Limb (tissue), 2 donors: ENCODE measurements around the gene MYH6.
"Not testable (repeated sequence)": the region's sequence is repeated elsewhere in the genome, so short reads cannot be mapped to it uniquely, and the experiment has no call there.

Experiments
- DNase-seq, 2 donors: peaks; one replicate each; pipeline ENCODE4 v3.0.0-alpha.2; 2016; ENCODE audit errors: extremely low spot score in 2 of 2

MYH6 gene

DNA sequence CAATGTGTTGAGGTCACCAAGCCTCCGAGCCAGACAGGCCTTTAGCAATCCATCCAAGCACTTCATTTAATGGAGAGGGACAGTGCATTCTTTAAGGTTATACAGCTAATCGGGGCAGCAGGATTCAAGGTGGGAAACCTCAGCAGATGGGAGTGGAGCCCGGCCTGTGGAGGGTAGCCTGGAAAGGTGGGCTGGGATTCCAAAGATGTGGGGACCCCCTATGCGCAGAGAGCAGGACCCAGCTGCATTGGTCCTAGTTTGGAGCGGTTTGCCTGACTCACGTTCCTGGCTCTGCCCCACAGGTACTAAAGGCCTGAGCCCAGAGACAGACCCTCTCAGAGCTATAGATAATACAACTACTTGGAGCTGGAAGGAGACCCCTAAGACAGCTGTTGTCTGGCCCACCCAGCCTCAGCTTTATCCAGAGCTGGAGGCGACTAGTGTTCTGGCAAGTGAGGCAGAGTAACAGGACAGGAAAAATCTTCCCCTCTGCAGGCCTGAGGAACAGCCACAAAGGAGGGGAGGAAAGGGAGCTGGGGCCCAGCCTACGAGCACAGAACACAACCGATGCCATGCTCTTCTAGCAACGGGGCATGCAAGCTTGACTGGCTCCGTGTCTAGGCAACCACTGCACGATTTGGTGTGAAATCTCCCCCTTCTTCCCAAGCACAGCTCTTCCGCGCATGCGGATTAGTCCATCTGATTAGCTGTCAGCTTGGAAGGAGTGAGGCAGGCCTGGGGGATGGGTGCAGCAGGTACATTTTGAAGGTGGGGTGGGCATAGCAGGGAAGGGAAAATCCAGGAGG is 28.5 kb upstream of the MYH6 start:
- peak in 1 of 2 donors; percentile 74 for DNase-seq

DNA sequence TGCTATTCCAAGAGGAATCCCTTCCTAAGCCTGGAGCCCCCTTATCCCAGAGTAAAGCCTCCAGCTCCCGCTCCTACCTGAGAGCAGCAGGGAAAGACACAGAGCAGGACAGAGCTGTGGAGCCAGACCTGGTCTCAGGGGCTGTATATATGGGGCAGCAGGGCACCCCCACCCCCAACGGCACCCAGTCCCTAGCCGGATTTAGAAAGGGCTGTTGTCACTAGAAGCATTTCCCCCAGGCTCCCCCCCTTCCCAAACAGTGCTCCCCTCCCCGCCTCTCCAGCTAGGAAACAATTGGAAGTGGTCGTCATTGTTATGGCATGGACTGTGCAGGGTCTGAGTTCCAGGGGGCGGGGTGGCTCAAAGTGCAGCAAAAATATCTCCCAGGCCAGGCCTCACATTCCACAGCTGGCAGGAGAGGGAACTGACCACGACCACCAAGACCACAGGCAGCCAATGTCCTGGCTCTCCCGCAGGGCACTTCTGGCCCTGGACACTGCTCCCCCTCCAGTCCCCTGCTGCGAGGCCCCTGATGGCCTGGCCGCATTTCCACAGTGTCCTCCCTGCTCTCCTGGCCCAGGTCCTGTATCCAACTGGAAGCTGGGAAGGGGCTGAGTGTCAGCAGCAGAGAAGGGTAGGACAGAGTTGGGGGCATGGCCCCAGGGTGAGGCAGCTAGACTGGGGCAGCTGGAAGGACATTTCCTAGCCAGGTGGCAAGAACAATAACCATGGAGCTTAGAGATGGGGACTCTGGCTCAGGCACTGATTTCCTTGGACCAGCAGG is 27.7 kb upstream of the MYH6 start, which contains the start of gene MYH7:
MYH7 (minus strand) TSS at position 118 of the 784 bp plus-strand sequence. CDS start 1,928 bp downstream, outside the sequence.
- DNase-seq: no peak

DNA sequence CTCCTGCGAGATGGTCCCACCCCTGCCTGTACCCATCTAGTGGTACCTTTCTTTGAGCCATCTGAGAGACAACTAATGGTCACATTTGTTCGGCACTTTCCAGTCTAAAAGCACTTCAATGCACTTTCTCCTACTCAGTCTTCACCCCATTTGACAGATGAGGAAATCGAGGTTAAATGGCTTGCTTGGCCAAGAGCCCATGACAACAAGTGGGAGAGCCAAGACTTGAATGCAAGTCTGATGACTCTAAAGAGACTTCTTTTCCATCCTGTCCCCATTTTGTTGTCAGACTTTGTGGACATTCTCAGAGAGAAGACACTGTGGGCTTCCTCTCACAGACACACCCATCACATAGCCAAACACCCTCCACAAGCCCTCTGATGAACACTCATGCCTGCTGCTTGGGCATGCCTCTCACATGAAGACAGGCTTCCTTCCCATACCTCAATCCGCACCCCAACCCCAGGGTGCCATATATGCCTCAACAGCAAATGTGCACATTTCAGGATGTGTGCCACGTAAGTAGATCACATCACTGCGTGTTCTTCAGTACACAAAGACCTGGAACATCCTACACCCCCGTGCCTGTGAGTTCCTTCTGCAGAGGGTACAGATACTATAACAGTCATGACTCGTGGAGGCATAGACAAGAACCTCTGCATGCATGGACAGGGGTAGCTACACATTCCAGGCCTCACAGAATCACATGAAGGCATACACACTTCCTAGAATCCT is 26.6 kb upstream of the MYH6 start:
- no peak for DNase-seq

DNA sequence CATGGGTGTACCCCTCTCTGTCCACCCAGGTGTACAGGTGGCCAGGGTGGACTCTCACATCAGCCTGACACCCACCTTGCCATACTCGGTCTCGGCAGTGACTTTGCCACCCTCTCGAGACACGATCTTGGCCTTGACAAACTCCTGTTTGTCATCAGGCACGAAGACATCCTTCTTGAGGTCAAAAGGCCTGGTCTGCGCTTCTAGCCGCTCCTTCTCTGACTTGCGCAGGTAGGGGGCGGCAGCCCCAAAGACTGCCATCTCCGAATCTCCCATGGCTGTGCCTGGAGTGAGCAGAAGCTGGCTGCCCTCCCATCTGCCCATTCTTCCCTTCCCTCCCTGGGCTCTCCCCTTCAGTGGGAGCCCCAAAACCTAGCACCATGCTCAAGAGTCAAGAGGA is 25.4 kb upstream of the MYH6 start:
- DNase-seq: no peak

DNA sequence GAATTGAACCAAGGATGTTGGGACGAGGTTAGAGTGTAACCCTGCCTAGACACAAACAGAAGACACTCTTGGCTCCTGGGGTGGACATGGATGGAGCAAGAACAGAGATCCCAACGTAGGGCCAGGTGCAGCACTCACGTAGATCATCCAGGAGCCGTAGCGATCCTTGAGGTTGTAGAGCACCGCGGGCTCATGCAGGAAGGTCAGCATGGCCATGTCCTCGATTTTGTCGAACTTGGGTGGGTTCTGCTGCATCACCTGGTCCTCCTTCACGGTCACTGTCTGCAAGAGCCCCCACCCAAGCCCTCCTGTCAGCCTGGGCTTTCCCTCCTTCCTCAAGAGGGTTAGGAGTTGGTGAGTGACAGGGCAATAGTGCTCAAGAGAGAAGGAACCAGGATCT is 24.9 kb upstream of the MYH6 start:
- peak in 1 of 2 donors; percentile 4 for DNase-seq

DNA sequence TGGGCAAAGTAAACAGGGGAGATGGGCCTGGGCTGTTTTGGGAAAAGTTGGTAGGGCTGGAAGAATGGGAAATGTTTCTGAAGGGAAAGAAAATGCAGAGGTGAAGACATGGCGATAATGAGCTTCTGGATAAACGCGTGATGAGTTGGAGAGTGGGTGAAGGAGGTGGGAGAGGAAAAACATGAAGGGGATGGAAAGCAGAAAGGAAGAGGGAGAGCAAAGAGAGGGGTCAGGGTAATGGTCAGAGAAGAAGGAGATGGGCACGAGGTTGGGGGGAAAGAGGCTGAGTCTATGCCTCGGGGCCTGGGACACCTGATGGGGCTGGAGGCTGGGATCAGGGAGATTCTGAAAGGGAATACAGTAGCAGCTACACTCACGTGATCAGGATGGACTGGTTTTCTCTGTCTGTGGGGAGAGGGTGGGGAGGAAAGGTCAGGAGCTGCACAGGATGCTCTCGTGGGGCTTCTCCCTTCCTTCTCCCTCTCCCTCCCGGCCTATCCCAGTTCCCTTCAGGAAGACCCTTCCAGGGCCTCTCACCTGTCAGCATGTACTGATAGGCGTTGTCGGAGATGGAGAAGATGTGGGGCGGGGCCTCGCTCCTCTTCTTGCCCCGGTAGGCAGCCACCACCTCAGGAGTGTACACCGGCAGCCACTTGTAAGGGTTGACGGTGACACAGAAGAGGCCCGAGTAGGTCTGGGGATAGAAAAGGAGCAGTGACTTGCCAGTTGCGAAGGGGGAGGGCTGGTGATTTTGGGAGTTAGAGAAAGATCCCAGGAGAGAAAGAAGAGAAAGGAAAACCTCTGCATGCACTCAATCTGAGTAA is 24.2 kb upstream of the MYH6 start:
- peak in 1 of 2 donors; percentile 9 for DNase-seq

DNA sequence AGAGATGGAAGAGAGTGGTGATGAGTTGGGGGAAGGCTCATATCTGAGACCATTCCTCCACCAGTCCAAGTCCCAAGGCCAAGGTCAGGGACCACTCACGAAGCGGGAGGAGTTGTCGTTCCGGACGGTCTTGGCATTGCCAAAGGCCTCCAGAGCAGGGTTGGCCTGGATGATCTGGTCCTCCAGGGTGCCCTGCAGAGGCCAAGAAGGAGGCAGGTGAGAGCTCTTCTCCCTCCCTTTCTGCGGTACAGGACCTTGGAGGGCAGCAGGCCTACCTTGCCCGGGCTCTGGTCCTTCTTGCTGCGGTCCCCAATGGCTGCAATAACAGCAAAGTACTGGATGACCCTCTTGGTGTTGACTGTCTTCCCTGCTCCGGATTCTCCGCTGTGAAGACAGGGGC is 23.4 kb upstream of the MYH6 start:
- DNase-seq: peak in 1 of 2 donors; percentile 15

DNA sequence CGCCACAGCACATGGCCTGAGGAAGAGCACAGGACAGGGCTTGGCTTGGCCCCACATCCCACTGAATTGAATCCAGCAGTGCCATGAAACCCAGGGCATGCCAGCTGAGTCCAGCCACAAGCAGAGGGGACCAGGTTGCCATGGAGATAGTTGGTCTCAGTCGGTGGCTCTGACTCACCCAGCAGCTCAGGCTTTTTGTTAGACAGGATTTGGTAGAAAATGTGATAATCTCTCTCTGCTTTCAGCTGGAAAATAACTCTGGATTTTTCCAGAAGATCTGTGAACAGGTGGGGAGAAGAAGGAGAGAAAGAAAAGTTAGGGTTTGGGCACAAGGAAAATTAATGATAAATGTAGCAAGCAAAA is 22.6 kb upstream of the MYH6 start:
- peak in 1 of 2 donors; percentile 33 for DNase-seq

DNA sequence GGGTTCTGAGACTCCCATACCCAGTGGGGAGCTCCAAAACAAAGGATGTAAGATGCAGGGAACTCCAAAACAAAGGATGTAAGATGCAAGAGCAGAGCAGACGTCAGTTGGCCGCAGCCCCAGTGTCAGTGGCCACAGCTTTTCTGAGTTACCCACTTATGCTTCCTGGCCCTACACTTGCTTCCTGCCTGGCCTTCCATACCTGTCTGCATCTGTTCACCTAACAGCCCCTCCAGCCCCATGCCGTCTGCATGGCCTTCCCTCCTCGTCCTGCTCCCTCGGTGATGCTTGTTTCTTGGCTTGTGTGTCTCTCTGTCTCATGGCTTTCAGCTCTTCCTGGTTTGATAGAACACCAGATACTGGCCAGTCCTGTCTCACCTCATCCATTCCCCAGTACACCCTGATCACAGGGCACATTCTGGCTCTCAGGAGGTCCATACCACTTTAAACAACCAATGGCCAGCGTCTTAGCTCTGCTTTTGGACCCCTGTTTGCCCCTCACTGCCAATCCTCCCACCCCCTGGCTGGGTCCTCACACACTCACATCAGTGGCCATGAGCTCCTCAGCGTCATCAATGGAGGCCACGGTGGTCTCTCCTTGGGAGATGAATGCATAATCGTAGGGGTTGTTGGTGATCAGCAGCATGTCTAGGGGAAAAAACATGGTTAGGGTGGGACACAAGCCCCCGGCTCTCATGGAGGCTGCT is 22.1 kb upstream of the MYH6 start:
- DNase-seq: no peak

DNA sequence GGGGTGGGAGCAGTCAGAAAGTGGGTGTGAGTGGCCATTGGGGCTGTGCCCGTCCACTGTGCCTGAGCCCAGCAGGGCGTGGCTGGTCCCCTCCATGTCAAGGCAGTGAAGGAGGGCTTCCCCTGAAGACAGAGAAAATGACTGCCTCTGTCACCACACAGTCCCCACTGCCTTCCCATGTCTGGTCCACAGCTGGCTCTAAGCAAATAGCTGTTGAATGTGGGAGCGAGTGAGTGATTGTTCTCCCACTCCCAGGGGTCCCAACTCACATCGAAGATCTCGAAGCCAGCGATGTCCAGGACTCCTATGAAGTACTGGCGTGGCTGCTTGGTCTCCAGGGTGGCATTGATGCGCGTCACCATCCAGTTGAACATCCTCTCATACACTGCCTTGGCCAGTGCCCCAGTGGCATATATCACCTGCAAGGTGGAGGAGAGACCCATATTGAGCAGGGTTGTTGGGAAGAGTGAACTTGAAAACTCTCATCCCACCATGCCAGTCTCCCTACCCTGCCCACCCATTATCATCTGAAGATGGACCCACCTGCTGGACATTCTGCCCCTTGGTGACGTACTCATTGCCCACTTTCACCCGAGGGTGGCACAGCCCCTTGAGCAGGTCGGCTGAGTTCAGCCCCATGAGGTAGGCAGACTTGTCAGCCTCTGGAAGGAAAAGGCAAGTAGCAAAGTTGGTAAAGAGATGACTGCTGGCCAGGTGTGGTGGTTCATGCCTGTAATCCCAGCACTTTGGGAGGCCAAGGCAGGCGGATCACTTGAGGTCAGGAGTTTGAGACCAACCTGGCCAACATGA is 20.8 kb upstream of the MYH6 start:
- DNase-seq: no peak

DNA sequence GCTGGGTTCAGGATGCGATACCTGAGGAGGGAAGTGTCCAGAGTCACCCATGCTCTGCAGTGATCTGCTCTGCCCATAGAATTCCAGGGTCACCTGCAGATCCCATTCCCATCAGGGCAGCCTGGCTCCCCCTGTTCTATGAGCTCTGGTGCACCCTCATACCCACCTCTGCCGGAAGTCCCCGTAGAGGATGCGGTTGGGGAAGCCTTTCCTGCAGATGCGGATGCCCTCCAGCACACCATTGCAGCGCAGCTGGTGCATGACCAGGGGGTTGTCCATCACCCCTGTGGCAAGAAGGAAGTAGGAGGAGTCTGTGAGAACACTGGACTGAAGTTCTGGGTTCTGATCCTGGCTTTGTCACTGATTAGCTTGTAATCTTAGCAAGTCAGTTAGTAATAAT is 17.7 kb upstream of the MYH6 start:
- not testable (repeated sequence) for DNase-seq

DNA sequence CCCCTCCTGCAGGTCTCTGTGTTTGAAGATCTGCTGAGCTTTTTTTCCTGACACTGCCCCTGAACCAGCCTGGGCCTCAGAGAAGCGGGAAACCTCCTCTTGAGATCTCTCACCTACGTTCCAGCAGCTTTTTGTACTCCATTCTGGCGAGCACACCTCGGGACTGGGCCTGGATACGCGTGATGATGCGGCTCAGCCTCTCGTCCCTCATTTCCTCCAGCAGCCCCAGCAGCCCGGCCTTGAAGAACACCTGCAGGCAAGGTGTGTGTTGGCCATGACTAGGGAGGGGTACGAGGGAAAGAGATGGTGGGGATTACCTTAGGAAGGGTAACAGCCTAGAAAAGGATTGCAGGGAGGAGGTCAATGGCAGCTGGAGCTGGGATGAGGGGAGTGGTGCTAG is 17.1 kb upstream of the MYH6 start:
- no peak for DNase-seq

DNA sequence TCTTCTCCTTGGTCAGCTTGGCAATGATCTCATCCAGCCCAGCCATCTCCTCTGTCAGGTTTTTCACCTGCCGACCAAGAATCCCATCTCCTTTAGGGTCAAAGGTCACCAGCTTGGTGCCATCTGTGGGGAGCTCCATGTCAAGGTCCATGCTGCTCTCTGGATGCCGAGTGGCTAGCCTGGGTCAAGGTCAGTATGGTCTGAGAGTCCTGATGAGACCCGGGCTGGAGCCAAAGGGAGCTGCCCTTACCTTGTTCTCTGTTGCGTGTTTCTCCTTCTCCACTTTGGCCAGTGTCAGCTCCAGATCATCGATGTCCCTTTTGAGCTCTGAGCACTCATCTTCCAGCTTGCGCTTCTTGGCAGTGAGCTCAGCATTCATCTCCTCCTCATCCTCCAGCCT is 15.6 kb upstream of the MYH6 start:
- no peak for DNase-seq

DNA sequence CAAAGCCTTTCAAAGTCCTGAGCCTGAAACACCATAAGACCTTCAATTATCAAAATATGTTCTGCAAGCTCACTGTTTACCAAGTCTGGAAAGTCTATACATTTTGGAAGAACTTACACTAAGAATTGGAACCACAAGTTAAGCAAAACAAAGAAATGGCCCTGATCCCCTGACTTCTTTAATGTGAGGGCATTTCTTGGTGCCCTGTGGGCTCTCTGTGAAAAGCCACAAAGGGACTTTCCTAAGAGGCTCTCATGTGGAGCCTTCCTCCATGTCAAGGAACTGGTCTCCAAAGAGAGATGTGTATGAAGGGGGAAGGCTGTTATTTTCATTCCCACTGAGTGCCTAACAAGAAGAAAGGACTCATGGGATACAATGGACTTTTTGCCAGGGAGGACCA is 13.5 kb upstream of the MYH6 start:
- no peak for DNase-seq

DNA sequence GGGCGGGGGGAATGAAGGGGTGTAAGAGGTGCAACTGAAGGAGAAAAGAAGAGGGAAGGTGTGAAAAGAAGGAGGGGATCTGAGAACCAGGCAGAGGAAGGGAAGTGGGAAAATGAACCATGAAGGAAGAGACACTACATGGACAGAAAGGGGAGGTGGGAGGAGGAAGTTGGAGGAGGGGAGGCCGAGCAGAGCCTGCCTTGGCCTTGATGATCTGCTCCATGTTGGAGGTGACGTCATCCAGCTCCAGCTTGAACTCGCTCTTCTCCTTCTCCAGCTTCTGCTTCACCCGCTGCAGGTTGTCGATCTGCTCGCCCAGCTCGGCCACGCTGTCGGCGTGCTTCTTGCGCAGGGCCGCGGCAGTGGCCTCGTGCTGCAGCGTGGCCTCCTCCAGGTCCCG is 11.6 kb upstream of the MYH6 start:
- not testable (repeated sequence) for DNase-seq

DNA sequence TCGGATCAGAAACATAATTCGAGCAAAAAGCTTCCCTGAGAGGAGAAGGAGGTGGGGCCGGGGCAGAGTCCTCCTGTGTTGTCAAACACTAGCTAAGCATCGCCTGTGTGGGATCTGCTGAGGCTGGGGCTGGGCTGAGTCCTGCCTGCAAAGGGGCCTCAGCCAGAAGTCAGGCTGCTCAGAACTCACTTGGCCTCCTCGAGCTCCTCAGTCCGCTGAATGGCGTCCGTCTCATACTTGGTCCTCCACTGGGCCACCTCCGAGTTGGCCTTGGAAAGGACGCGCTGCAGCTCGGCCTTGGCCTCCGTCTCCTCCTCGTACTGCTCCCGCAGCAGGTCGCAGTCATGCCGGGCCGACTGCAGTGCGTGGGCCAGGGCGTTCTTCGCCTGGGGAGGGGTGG is 9.9 kb upstream of the MYH6 start:
- DNase-seq: no peak

DNA sequence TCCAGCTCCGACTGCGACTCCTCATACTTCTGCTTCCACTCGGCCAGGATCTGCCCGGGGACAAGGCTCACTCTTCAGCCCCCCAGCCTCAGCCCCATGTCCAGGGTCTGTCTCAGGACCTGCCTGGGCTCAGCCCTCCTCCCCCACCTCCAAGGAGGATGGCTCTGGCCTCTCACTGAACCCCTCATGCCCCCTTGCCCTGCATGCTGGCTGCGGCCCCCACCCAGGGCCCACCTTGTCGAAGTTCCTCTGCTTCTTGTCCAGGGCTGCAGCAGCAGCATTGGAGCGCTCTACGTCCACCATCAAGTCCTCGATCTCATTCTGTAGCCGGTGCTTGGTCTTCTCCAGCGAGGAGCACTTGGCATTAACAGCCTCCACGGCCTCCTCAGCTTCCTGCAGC is 9.2 kb upstream of the MYH6 start:
- not testable (repeated sequence) for DNase-seq

DNA sequence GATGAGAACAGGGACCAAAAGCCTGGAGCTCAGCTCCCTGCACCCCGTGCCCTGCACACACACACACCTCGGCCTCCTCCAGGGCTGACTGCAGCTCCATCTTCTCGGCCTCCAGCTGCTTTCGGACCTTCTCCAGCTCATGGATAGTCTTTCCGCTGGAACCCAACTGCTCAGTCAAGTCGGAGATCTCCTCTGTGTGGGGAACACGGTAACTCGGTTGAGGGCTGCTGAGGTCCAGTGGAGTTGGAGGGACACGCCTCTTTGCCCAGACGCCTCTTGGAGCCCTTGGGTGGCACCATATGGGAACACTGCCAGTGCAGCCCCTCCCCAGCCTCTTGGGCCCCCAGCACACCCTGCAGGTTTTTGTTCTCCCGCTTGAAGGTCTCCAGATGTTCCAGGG is 8.7 kb upstream of the MYH6 start:
- DNase-seq: no peak

DNA sequence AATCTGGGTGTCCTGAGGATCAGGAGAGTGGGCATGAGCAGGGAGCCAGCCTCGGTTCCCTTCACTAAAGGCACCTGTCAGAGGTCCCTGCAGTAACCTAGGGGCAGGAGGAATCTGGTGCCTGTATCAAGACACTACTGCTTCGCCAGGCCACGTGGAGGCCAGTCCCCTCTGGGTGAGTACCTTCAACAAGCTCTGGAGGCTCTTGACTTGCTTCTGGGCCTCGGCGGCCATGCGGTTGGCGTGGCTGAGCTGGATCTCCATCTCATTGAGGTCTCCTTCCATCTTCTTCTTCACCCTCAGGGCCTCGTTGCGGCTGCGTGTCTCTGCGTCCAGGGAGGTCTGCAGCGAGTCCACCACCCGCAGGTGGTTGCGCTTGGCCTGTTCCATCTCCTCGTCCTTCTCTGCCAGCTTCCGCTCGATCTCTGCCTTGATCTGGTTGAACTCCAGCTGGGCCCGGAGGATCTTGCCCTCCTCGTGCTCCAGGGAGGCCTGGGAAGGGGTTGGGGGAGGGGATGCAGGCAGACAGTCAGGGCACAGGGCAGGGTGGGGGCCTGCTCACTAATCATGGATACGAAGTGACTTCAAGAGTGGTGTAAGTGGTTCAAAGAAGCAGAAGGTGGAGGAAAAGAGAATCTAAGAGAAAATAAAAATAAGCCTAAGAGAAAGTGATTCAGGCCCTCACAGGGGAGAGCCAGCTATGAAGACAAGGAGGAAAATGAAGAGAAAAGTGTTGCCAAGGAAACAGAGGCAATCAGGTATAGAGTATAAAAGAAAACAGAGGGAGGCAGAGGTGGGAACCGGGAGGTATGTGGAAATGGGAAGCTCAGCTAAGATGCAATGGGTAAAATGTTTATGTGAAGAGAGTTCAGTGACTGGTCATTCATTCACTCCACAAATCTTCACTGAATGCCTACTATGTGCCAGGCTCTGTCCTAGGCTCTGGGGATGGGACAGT is 8.0 kb upstream of the MYH6 start:
- DNase-seq: no peak
